ENCODE measurements around the gene RAB30. TPM values are rescaled to one million over a fixed set of nuclear protein-coding genes. Genes with fewer than 3 reads are reported as not detected.

Gene RAB30
- total RNA-seq, 2 experiments from 2014 or later, result 76.2 to 79.2 TPM

DNA sequence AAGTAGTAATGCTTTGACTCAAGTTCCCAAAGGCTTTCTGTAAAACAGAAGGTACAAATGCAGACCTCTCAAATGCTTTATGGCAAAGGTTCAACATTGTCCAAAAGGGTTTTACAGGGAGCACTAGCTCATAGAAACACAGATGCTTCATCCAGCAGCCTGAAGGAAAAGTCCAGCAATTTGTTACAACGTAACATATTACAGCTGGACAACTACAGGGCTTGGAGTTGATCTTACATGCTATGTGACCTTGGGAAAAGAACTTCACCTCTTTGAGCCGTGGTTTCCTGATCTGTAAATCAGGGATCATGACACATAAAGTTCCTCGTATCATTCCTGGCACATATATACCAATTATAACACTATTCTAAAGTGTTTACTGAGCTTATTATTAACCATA, 85.3 kb downstream of the RAB30 start:
- ATAC-seq (ENCODE audit: poor library complexity) (no peak), DNase-seq (no peak)
- no peak overlapping the region for H3K4me3 Mint-ChIP-seq
- Histone ChIP-seq H3K9me3 (ENCODE audit: control insufficient read depth in 1 of 2, insufficient read depth in 1 of 2, low read length in 2 of 2) (no peaks in the 10 kb centered on the region), H3K27me3 (ENCODE audit: control insufficient read depth in 1 of 2, insufficient read depth in 2 of 2, low read length in 2 of 2) (no peaks in the 10 kb centered on the region), H3K27ac (ENCODE audit: low read depth in 1 of 2, low read length in 2 of 2) (no peak overlapping the region), H3K4me1 (ENCODE audit: insufficient read depth, low read length) (no peaks in the 10 kb centered on the region), H3K4me3 (ENCODE audit: low read length) (no peak overlapping the region), H3K36me3 (ENCODE audit: insufficient read depth, low read length) (peaks cover 3% of the 10 kb centered on the region)
- no peaks in the 10 kb centered on the region for H3K9me3 Mint-ChIP-seq
- peaks cover 9% of the 10 kb centered on the region for H3K4me1 Mint-ChIP-seq (ENCODE audit: low read depth)
- ChIA-PET POLR2A (interaction anchor here (0.8 kb wide), 1 partner anchor 26 kb away, joined by 3 read pairs; no protein-coding TSS in a partner anchor), CTCF (interaction anchor here (1.3 to 1.5 kb wide), 2 partner anchors 9 to 60 kb away, joined by 3 read pairs; no protein-coding TSS in a partner anchor)
- intact Hi-C loops (cut with DNase I, micrococcal nuclease), result no loop called here
- TF ChIP-seq, protein P1, sequence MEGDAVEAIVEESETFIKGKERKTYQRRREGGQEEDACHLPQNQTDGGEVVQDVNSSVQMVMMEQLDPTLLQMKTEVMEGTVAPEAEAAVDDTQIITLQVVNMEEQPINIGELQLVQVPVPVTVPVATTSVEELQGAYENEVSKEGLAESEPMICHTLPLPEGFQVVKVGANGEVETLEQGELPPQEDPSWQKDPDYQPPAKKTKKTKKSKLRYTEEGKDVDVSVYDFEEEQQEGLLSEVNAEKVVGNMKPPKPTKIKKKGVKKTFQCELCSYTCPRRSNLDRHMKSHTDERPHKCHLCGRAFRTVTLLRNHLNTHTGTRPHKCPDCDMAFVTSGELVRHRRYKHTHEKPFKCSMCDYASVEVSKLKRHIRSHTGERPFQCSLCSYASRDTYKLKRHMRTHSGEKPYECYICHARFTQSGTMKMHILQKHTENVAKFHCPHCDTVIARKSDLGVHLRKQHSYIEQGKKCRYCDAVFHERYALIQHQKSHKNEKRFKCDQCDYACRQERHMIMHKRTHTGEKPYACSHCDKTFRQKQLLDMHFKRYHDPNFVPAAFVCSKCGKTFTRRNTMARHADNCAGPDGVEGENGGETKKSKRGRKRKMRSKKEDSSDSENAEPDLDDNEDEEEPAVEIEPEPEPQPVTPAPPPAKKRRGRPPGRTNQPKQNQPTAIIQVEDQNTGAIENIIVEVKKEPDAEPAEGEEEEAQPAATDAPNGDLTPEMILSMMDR (IDR thresholded peaks at IDR 0.05), result no peak
- H3K36me3 Mint-ChIP-seq (ENCODE audit: low read depth), result peaks cover 52% of the 10 kb centered on the region
- H3K27ac Mint-ChIP-seq, result no peak overlapping the region
- no peaks in the 10 kb centered on the region for H3K27me3 Mint-ChIP-seq

DNA sequence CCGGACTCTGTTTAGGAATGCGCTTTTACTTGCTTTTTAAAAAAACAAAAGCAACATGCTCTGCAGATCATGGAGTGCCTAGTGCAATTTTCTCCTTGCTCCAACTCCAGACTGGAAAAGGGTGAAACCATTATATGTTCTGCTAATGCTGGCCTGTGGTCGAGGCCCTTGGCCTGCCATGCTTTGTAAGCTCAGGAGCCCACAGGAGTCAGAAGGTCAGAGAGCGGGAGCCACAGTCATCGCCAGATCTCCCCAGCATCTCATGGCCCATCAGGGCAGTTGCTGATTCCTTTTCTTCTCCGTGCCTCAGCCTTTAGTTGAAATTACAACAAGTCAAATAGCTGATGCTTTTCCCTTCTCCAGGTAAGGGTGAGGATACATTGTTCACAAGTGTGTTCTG, 89.8 kb downstream of the RAB30 start:
- H3K4me1 Mint-ChIP-seq (ENCODE audit: low read depth), result peaks cover 16% of the 10 kb centered on the region
- no peaks in the 10 kb centered on the region for H3K4me1 ChIP-seq (ENCODE audit: insufficient read depth, low read length)
- no peaks in the 10 kb centered on the region for H3K27me3 Mint-ChIP-seq
- no peak overlapping the region for H3K4me3 ChIP-seq (ENCODE audit: low read length)
- peaks cover 55% of the 10 kb centered on the region for H3K36me3 Mint-ChIP-seq (ENCODE audit: low read depth)
- TF ChIP-seq, protein P1 (IDR thresholded peaks at IDR 0.05), result no peak
- no peaks in the 10 kb centered on the region for H3K27me3 ChIP-seq (ENCODE audit: control insufficient read depth in 1 of 2, insufficient read depth in 2 of 2, low read length in 2 of 2)
- no peak overlapping the region for H3K4me3 Mint-ChIP-seq
- DNase-seq, result no peak
- no peaks in the 10 kb centered on the region for H3K9me3 ChIP-seq (ENCODE audit: control insufficient read depth in 1 of 2, insufficient read depth in 1 of 2, low read length in 2 of 2)
- no peak for ATAC-seq (ENCODE audit: poor library complexity)
- H3K27ac Mint-ChIP-seq, result no peak overlapping the region
- H3K36me3 ChIP-seq (ENCODE audit: insufficient read depth, low read length), result peaks cover 3% of the 10 kb centered on the region
- peaks cover 3% of the 10 kb centered on the region for H3K9me3 Mint-ChIP-seq
- intact Hi-C loops (cut with DNase I, micrococcal nuclease), result no loop called here
- CTCF ChIA-PET, result interaction anchor here (1.2 kb wide), 1 partner anchor 14 kb away, joined by 3 read pairs; no protein-coding TSS in a partner anchor
- POLR2A ChIA-PET, result interaction anchor here (0.6 kb wide), 2 partner anchors 21 to 36 kb away, joined by 3 read pairs; no protein-coding TSS in a partner anchor
- no peak overlapping the region for H3K27ac ChIP-seq (ENCODE audit: low read depth in 1 of 2, low read length in 2 of 2)

DNA sequence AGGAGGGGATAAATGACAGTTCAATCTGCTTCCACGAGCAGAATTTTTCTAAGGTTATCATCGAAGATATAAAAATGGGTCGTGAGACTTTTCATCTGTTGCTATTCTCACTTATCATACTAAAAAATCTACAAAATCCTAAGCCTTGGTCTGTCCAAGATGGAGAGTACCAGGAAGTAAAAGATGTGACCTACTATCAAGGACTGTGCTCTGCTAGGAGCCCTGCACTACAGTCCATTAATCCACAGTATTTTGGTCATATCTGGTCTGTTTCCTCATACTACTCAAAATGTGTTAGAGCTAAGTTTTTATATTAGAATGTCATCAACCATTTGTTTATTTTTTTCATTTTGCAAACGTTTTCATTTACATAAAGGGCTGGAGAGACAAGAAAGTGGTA, 90.8 kb downstream of the RAB30 start:
- Mint-ChIP-seq H3K36me3 (ENCODE audit: low read depth) (peaks cover 47% of the 10 kb centered on the region), H3K9me3 (peaks cover 3% of the 10 kb centered on the region), H3K27ac (no peak overlapping the region), H3K4me3 (no peak overlapping the region), H3K27me3 (no peaks in the 10 kb centered on the region), H3K4me1 (ENCODE audit: low read depth) (peaks cover 22% of the 10 kb centered on the region)
- Histone ChIP-seq H3K36me3 (ENCODE audit: insufficient read depth, low read length) (peaks cover 3% of the 10 kb centered on the region), H3K27me3 (ENCODE audit: control insufficient read depth in 1 of 2, insufficient read depth in 2 of 2, low read length in 2 of 2) (no peaks in the 10 kb centered on the region), H3K4me3 (ENCODE audit: low read length) (no peak overlapping the region), H3K4me1 (ENCODE audit: insufficient read depth, low read length) (no peaks in the 10 kb centered on the region), H3K27ac (ENCODE audit: low read depth in 1 of 2, low read length in 2 of 2) (no peak overlapping the region), H3K9me3 (ENCODE audit: control insufficient read depth in 1 of 2, insufficient read depth in 1 of 2, low read length in 2 of 2) (no peaks in the 10 kb centered on the region)
- CTCF ChIA-PET, result no interaction called here
- POLR2A ChIA-PET, result interaction anchor here (1.4 kb wide), 1 partner anchor 10 kb away, joined by 5 read pairs; no protein-coding TSS in a partner anchor
- no peak for DNase-seq
- no peak for ATAC-seq (ENCODE audit: poor library complexity)
- TF ChIP-seq, protein P1 (IDR thresholded peaks at IDR 0.05), result no peak
- intact Hi-C loops (cut with DNase I, micrococcal nuclease), result no loop called here
